ENCODE measurements around the gene MOSMO.
A peak's percentile ranks its signal among the peaks of the same experiment; 100 is the strongest.
"Not testable (repeated sequence)": the region's sequence is repeated elsewhere in the genome, so short reads cannot be mapped to it uniquely, and the experiment has no call there.

The MOSMO gene

GRCh38 chr16:22008215-22009059 is 526 bp downstream of the MOSMO start:
- CTCF ChIA-PET: interaction anchor here (1.4 to 13.2 kb wide), 5 partner anchors 8 to 181 kb away, joined by 5 to 215 read pairs (median 10); no protein-coding TSS in a partner anchor
- peak; percentile 48 for DNase-seq
- H3K27ac Mint-ChIP-seq: peak overlapping the region; percentile 79
- H3K36me3 Mint-ChIP-seq: peaks cover 7% of the 10 kb centered on the region
- peak overlapping the region; percentile 85 for H3K4me3 Mint-ChIP-seq
- peaks cover 28% of the 10 kb centered on the region for H3K4me1 Mint-ChIP-seq
- H3K27me3 Mint-ChIP-seq: peaks cover 34% of the 10 kb centered on the region
- no peaks in the 10 kb centered on the region for H3K9me3 Mint-ChIP-seq

- DNase-seq: no peak
- Mint-ChIP-seq H3K4me1 (peaks cover 40% of the 10 kb centered on the region), H3K4me3 (no peak overlapping the region), H3K27ac (no peak overlapping the region), H3K27me3 (peaks cover 14% of the 10 kb centered on the region), H3K36me3 (peaks cover 7% of the 10 kb centered on the region), H3K9me3 (no peaks in the 10 kb centered on the region)
- CTCF ChIA-PET: interaction anchor here (4.2 kb wide), 1 partner anchor 67 kb away, joined by 31 read pairs; no protein-coding TSS in a partner anchor
These were observed 3.0 kb downstream of the MOSMO start for GRCh38 chr16:22010902-22011301.

GRCh38 chr16:22012241-22012640 is 4.3 kb downstream of the MOSMO start:
- H3K9me3 Mint-ChIP-seq: no peaks in the 10 kb centered on the region
- peaks cover 7% of the 10 kb centered on the region for H3K36me3 Mint-ChIP-seq
- no peak overlapping the region for H3K4me3 Mint-ChIP-seq
- no peak for DNase-seq
- no peak overlapping the region for H3K27ac Mint-ChIP-seq
- peaks cover 8% of the 10 kb centered on the region for H3K27me3 Mint-ChIP-seq
- CTCF ChIA-PET: interaction anchor here (4.2 kb wide), 1 partner anchor 65 kb away, joined by 31 read pairs; no protein-coding TSS in a partner anchor
- peaks cover 31% of the 10 kb centered on the region for H3K4me1 Mint-ChIP-seq

- Mint-ChIP-seq H3K4me3 (no peak overlapping the region), H3K4me1 (peaks cover 27% of the 10 kb centered on the region), H3K9me3 (no peaks in the 10 kb centered on the region), H3K27me3 (no peaks in the 10 kb centered on the region), H3K27ac (no peak overlapping the region), H3K36me3 (peaks cover 4% of the 10 kb centered on the region)
- CTCF ChIA-PET: no interaction called here
- DNase-seq: no peak
These were observed 5.6 kb downstream of the MOSMO start for GRCh38 chr16:22013486-22013885.

- Mint-ChIP-seq H3K4me3 (no peak overlapping the region), H3K4me1 (peaks cover 23% of the 10 kb centered on the region), H3K27me3 (no peaks in the 10 kb centered on the region), H3K9me3 (no peaks in the 10 kb centered on the region), H3K36me3 (peaks cover 4% of the 10 kb centered on the region), H3K27ac (no peak overlapping the region)
- CTCF ChIA-PET: no interaction called here
- no peak for DNase-seq
These were observed 6.5 kb downstream of the MOSMO start for GRCh38 chr16:22014271-22014873.

- Mint-ChIP-seq H3K4me3 (no peak overlapping the region), H3K27ac (no peak overlapping the region), H3K4me1 (peaks cover 16% of the 10 kb centered on the region), H3K36me3 (no peaks in the 10 kb centered on the region), H3K9me3 (no peaks in the 10 kb centered on the region), H3K27me3 (no peaks in the 10 kb centered on the region)
- CTCF ChIA-PET: interaction anchor here (0.6 to 2.3 kb wide), 2 partner anchors 82 to 171 kb away, joined by 4 to 6 read pairs; no protein-coding TSS in a partner anchor
- no peak for DNase-seq
These were observed 9.0 kb downstream of the MOSMO start for GRCh38 chr16:22016927-22017326.

- DNase-seq: no peak
- no peaks in the 10 kb centered on the region for H3K9me3 Mint-ChIP-seq
- no peak overlapping the region for H3K4me3 Mint-ChIP-seq
- H3K36me3 Mint-ChIP-seq: no peaks in the 10 kb centered on the region
- no peak overlapping the region for H3K27ac Mint-ChIP-seq
- CTCF ChIA-PET: no interaction called here
- H3K27me3 Mint-ChIP-seq: no peaks in the 10 kb centered on the region
- H3K4me1 Mint-ChIP-seq: peaks cover 10% of the 10 kb centered on the region
These were observed 10.6 kb downstream of the MOSMO start for GRCh38 chr16:22018559-22018958.

GRCh38 chr16:22022151-22022550 is 14.2 kb downstream of the MOSMO start:
- H3K9me3 Mint-ChIP-seq: no peaks in the 10 kb centered on the region
- DNase-seq: no peak
- H3K27me3 Mint-ChIP-seq: no peaks in the 10 kb centered on the region
- no peaks in the 10 kb centered on the region for H3K4me1 Mint-ChIP-seq
- no peak overlapping the region for H3K27ac Mint-ChIP-seq
- H3K4me3 Mint-ChIP-seq: no peak overlapping the region
- no peaks in the 10 kb centered on the region for H3K36me3 Mint-ChIP-seq
- CTCF ChIA-PET: interaction anchor here (0.6 kb wide), 1 partner anchor 77 kb away, joined by 4 read pairs; no protein-coding TSS in a partner anchor

- Mint-ChIP-seq H3K27ac (no peak overlapping the region), H3K27me3 (no peaks in the 10 kb centered on the region), H3K4me3 (no peak overlapping the region), H3K36me3 (no peaks in the 10 kb centered on the region), H3K4me1 (no peaks in the 10 kb centered on the region), H3K9me3 (no peaks in the 10 kb centered on the region)
- CTCF ChIA-PET: no interaction called here
- no peak for DNase-seq
These were observed 15.6 kb downstream of the MOSMO start for GRCh38 chr16:22023505-22023904.

- H3K36me3 Mint-ChIP-seq, H3K4me1 Mint-ChIP-seq, H3K9me3 Mint-ChIP-seq, DNase-seq, H3K4me3 Mint-ChIP-seq, H3K27ac Mint-ChIP-seq, CTCF ChIA-PET, H3K27me3 Mint-ChIP-seq: not testable (repeated sequence)
These were observed 16.9 kb downstream of the MOSMO start for GRCh38 chr16:22024785-22025184.

- H3K27ac Mint-ChIP-seq: no peak overlapping the region
- H3K27me3 Mint-ChIP-seq: no peaks in the 10 kb centered on the region
- peaks cover 4% of the 10 kb centered on the region for H3K9me3 Mint-ChIP-seq
- H3K4me3 Mint-ChIP-seq: no peak overlapping the region
- CTCF ChIA-PET: no interaction called here
- peaks cover 16% of the 10 kb centered on the region for H3K36me3 Mint-ChIP-seq
- no peak for DNase-seq
- H3K4me1 Mint-ChIP-seq: peaks cover 13% of the 10 kb centered on the region
These were observed 19.7 kb downstream of the MOSMO start for GRCh38 chr16:22027633-22028032.

- H3K36me3 Mint-ChIP-seq: peaks cover 19% of the 10 kb centered on the region
- H3K4me1 Mint-ChIP-seq: peaks cover 18% of the 10 kb centered on the region
- no peak overlapping the region for H3K4me3 Mint-ChIP-seq
- H3K27ac Mint-ChIP-seq: no peak overlapping the region
- H3K9me3 Mint-ChIP-seq: peaks cover 4% of the 10 kb centered on the region
- no peaks in the 10 kb centered on the region for H3K27me3 Mint-ChIP-seq
- CTCF ChIA-PET: no interaction called here
- DNase-seq: no peak
These were observed 21.7 kb downstream of the MOSMO start for GRCh38 chr16:22029632-22030031.

GRCh38 chr16:22030087-22030812 is 22.3 kb downstream of the MOSMO start:
- H3K4me3 Mint-ChIP-seq: no peak overlapping the region
- H3K27me3 Mint-ChIP-seq: no peaks in the 10 kb centered on the region
- CTCF ChIA-PET: interaction anchor here (1.1 kb wide), 1 partner anchor 47 kb away, joined by 3 read pairs; no protein-coding TSS in a partner anchor
- H3K9me3 Mint-ChIP-seq: peaks cover 4% of the 10 kb centered on the region
- H3K4me1 Mint-ChIP-seq: peaks cover 22% of the 10 kb centered on the region
- peaks cover 19% of the 10 kb centered on the region for H3K36me3 Mint-ChIP-seq
- DNase-seq: no peak
- no peak overlapping the region for H3K27ac Mint-ChIP-seq

- no peak overlapping the region for H3K4me3 Mint-ChIP-seq
- DNase-seq: no peak
- H3K9me3 Mint-ChIP-seq: peaks cover 4% of the 10 kb centered on the region
- H3K36me3 Mint-ChIP-seq: peaks cover 19% of the 10 kb centered on the region
- no peaks in the 10 kb centered on the region for H3K27me3 Mint-ChIP-seq
- H3K27ac Mint-ChIP-seq: no peak overlapping the region
- peaks cover 22% of the 10 kb centered on the region for H3K4me1 Mint-ChIP-seq
- CTCF ChIA-PET: no interaction called here
These were observed 23.7 kb downstream of the MOSMO start for GRCh38 chr16:22031483-22032083.

All from activated naive CD4-positive, alpha-beta T cell treated with anti-CD3 and anti-CD28 coated beads, Interleukin-2, amount 10 ng/mL, durations not matched to agents 7 days and 5 days (primary cell).